Adrenal gland (tissue), 5 donors: Measurements from ENCODE around the gene ANAPC1.
"Not testable (repeated sequence)": the region's sequence is repeated elsewhere in the genome, so short reads cannot be mapped to it uniquely, and the experiment has no call there.

Experiments
- CTCF ChIP-seq, 6 experiments: fragments of 450-650 bp in 4 of 6; fragments of 200-600 bp in 2 of 6; sonication (generic) in 1 of 6; IDR thresholded peaks; 1 replicate in 5 of 6; 2 replicates in 1 of 6; pipeline versions ENCODE4 v1.5.1 to v1.8.0; 2016 to 2021; ENCODE audit warnings: antibody characterized with exemption in 6 of 6, mild to moderate bottlenecking in 2 of 6, moderate library complexity in 1 of 6
- POLR2A ChIP-seq, 2 donors: fragments of 450-650 bp; IDR thresholded peaks; one replicate each; pipeline ENCODE4 v1.6.1; 2017; ENCODE audit warnings: antibody characterized with exemption in 2 of 2, mild to moderate bottlenecking in 2 of 2, moderate library complexity in 1 of 2
- donor health status: DM: no; HTN: no; CAD: no.

GRCh38 chr2:111772180-111772579 is 111.8 kb downstream of the ANAPC1 start:
- TF ChIP-seq CTCF, POLR2A (IDR thresholded peaks at IDR 0.05): not testable (repeated sequence)
